ENCODE measurements around the gene RER1. TPM values are rescaled to one million over a fixed set of nuclear protein-coding genes. Genes with fewer than 3 reads are reported as not detected.

Gene RER1
- total RNA-seq, 1 donor from 2014 or later: 118 TPM

GRCh38 chr1:2417083-2417832 lies 25.6 kb downstream of the RER1 start:
- intact Hi-C loops (cut with DNase I): loop anchor here (10.0 kb wide), 3 partner anchors 128 to 378 kb away; no protein-coding TSS in a partner anchor
- ATAC-seq: no peak
- Histone ChIP-seq H3K9me3 (no peaks in the 10 kb centered on the region), H3K4me1 (peaks cover 15% of the 10 kb centered on the region), H3K27ac (no peak overlapping the region), H3K36me3 (no peaks in the 10 kb centered on the region), H3K4me3 (no peak overlapping the region), H3K27me3 (peaks cover 34% of the 10 kb centered on the region)
- no peak for DNase-seq
- no peak for TF ChIP-seq CTCF (IDR thresholded peaks at IDR 0.05)

GRCh38 chr1:2417833-2418225 lies 26.2 kb downstream of the RER1 start:
- Histone ChIP-seq H3K27ac (no peak overlapping the region), H3K27me3 (peaks cover 34% of the 10 kb centered on the region), H3K4me3 (no peak overlapping the region), H3K36me3 (no peaks in the 10 kb centered on the region), H3K4me1 (peaks cover 15% of the 10 kb centered on the region), H3K9me3 (no peaks in the 10 kb centered on the region)
- no peak for TF ChIP-seq CTCF (IDR thresholded peaks at IDR 0.05)
- ATAC-seq (no peak), DNase-seq (no peak)
- intact Hi-C loops (cut with DNase I): loop anchor here (10.0 kb wide), 3 partner anchors 127 to 377 kb away; no protein-coding TSS in a partner anchor

GRCh38 chr1:2418791-2419320 lies 27.2 kb downstream of the RER1 start:
- H3K4me3 ChIP-seq: no peak overlapping the region
- ATAC-seq (no peak), DNase-seq (no peak)
- H3K9me3 ChIP-seq: no peaks in the 10 kb centered on the region
- H3K27me3 ChIP-seq: peaks cover 34% of the 10 kb centered on the region
- no peaks in the 10 kb centered on the region for H3K36me3 ChIP-seq
- no peak overlapping the region for H3K27ac ChIP-seq
- H3K4me1 ChIP-seq: peaks cover 5% of the 10 kb centered on the region
- no peak for TF ChIP-seq CTCF (IDR thresholded peaks at IDR 0.05)
- intact Hi-C loops (cut with DNase I): loop anchor here (10.0 kb wide), 3 partner anchors 126 to 376 kb away; no protein-coding TSS in a partner anchor

GRCh38 chr1:2419416-2419815 lies 27.8 kb downstream of the RER1 start:
- intact Hi-C loops (cut with DNase I): loop anchor here (10.0 kb wide), 3 partner anchors 125 to 375 kb away; no protein-coding TSS in a partner anchor
- ATAC-seq (no peak), DNase-seq (no peak)
- peaks cover 34% of the 10 kb centered on the region for H3K27me3 ChIP-seq
- H3K9me3 ChIP-seq: no peaks in the 10 kb centered on the region
- H3K4me1 ChIP-seq: no peaks in the 10 kb centered on the region
- no peaks in the 10 kb centered on the region for H3K36me3 ChIP-seq
- no peak overlapping the region for H3K27ac ChIP-seq
- no peak for TF ChIP-seq CTCF (IDR thresholded peaks at IDR 0.05)
- H3K4me3 ChIP-seq: no peak overlapping the region

- TF ChIP-seq CTCF (IDR thresholded peaks at IDR 0.05): no peak
- no peaks in the 10 kb centered on the region for H3K36me3 ChIP-seq
- intact Hi-C loops (cut with DNase I): no loop called here
- no peak for ATAC-seq
- DNase-seq: no peak
- no peaks in the 10 kb centered on the region for H3K4me1 ChIP-seq
- H3K9me3 ChIP-seq: no peaks in the 10 kb centered on the region
- H3K4me3 ChIP-seq: no peak overlapping the region
- no peak overlapping the region for H3K27ac ChIP-seq
- peaks cover 36% of the 10 kb centered on the region for H3K27me3 ChIP-seq
Observed at GRCh38 chr1:2422523-2422922, 30.9 kb downstream of the RER1 start.

Data from upper lobe of right lung (tissue), 1 donor.